GM21528 (cell line): Measurements from ENCODE around the gene GOLGA3.

Source experiments
- ATAC-seq: cut with Tn5 transposase; IDR thresholded peaks from one replicate; pipeline ENCODE4 v1.9.1; 2021; ENCODE audit warnings: mild to moderate bottlenecking, moderate library complexity; ENCODE audit not compliant: unreplicated experiment, low FRiP score

GOLGA3 gene

DNA sequence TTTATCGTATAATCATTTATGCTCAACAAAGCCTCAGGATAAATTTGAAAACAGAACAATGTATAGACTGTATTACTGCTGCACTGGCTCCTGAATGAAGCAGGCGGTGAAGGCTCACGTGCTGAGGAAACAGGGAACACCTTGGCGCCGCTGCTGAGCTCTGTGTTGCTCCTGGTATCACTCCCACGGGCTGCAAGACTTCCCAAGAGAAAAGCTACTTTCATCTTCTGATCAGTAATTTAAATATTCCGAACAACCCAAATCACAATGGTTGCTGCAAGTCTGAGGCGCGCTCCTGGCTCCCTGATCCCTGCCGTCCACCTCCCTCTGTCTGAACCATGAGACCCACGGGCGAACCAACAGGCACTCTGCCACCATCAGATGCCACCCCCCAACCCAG, 102.3 kb downstream of the GOLGA3 start:
- ATAC-seq = no peak

DNA sequence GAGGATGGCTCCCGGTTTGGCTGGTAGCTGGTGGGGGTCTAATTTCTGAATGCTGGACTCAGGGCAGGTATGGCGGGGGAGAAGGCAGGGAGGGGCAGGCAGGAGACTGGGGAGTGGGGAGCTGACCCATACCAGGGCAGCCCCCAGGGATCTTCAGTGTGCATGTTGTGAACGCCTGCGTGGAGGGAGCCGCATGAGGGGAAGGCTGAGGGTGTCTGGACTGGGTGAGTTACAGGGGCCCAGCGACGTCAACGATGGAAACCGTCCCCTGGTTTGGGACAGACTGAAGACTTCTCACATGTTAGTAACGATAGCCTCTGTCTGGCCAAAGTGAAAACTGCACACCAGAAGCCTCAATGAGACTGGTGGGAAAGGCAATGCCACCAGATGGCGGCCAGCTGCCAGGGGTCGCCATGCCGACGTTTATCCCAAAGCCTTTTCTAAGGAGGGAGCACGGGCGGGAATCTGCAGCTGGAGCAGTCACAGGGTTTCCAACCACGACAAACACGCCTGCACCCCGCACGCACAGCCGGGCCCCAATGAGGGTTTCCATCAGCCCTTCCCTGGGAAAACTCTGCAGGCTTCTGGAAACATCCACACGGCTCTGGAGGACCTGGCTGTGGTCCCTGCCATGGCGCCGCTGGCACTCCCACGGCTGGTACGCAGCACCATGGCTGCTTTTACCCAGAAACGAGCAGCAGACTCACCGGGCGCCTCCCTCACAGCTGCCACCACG, 104.0 kb downstream of the GOLGA3 start:
- no peak for ATAC-seq

DNA sequence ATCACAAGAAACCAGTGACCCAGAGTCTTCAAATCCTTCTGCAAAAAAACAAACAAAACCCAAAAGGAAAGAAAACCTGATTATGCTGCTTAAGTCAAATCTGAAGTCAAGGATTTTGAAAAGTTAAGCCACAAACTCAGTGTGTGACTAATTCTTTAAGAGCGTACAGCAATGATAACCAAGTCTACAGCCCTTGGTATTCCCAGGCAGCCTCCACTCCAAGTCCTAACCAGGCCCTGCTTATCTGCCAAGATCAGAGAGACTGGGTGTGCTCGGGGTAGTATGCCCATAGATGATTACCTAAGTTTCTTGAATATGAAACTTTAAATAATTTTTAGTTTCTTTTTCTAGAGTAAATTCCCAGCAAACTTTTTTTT, 104.9 kb downstream of the GOLGA3 start:
- ATAC-seq = no peak

DNA sequence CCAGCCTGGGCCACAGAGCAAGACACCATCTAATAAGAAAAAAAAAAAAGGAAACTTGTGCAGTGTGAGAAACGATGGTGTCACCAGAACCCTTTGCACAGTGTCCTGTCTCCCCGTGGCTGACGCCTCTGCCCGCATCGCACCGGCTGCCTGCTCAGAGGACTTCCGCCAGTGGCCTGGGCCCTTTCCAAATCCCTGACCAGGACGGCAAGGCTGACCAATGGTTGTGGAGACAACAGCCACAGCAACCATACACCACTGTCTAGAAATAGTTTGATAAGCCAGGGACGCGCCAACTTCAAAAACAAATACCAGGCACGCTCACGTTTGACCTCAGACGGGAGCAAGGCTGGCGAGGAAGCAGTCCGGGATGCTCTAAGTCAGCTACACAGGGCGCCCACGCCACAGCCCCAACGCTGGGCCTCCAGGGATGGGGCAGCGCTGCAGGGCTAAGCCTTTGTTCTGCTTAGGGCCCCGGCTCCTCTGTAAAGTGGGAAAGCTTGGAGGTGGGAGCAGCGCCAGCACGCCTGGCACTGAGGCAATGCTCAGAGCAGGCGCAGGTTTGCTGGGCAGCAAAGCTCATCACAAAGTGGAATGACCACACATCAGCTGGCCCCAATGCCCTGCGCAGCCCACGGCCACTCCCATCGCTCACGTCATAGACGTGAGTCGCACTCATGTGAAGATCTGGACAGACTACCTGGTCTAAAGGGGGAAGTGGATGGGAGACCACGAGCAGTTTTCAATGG, 105.5 kb downstream of the GOLGA3 start:
- no peak for ATAC-seq

DNA sequence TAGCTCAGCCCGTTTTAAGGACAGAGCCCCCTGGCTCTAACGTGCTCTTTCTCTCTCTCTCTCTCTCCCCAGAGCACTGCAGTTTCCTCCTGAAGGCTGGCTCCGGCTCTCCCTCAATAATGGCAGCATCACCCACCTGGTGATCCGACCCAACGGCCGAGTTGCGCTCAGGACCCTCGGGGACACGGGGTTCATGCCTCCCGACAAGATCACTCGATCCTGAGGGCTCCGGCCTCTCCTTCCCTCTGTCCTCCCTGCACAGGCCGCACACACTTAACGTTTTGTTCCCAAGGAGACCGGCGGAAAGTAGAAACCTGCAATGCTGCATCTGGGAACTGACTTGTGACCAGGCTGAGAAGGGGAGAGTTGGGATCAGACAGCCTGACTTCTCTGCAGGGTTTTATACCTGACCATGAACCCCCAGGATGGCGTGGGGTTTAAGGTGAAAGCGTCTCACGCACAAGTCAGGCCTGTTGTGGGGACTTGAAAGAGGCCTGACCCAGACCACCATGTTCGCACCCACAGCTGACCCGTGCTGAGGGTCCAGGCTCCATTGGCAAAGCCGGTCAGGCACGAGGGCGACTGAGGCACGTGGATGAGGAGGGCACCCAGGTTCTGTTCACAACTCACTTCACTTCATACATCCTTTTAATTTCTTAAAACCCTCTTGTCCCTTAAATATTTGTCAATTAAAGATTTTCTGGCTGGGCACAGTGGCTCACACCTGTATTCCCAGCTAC, 107.9 kb downstream of the GOLGA3 start:
- ATAC-seq = no peak

DNA sequence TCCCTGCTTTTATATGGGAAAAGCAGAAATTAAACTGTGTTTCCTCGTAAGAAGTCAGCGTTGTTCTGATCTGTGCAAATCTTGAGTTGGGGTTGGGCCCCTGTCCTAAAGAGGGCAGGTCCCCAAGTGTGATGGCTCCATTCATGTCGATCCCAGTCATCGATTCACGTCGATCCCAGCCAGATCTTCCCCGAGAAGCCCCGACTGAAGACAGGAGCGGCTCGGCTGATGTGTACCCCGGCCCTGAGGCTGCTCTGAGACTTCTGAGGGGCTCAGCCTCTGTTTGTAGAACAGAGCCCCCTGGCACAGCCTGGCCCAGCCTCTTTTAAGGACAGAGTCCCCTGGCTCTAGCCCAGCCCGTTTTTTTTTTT, 108.7 kb downstream of the GOLGA3 start:
- ATAC-seq = no peak

DNA sequence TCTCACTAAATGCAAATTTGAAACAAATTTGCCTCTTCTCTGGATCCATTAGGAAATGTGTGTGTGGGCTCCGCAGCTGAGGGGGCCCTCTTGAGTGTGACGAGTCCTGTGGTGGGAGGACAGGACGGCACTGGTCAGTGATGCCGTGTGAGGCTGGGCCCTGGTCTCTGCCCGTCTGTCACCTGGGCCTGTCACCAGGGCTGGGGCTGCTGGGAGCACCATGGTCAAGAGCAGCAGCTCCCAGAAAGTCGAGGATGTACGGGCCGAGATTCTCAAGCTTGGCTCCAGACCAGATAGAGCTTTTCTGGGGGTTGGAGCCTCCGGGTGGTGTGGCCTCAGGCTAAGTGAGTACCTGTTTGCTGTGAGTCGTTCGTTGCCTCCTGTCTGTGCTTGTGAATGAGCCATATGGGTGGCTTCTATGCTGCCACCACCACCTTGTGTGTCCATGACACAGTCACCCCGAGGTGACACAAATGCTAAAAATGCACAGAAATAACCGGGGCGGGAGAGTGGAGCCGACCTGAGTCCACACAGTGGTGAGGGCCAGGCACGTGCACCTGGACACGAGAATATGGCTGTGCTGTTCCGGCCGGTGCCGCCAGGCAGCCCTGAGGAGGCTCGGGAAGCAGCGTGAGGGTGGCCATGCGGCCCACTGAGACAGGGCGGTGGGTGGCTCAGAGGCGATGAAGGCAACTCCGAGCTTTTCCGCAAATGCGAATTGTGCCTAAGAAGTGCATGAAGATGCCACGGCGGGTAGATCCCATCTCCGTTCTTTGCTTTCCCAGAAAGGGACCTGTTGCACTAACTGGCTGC, 109.3 kb downstream of the GOLGA3 start:
- ATAC-seq = no peak
